A549 treated with CORT108297 at 1 μM for 4 hours (cell line): ENCODE results near the gene PLEKHA4. TPM values are rescaled to one million over a fixed set of nuclear protein-coding genes. Genes with fewer than 3 reads are reported as not detected.

Experiments
- total RNA-seq: library from RNA; stranded (reverse); fragments of 200-300 nt; extraction: Qiagen RNA extraction; gene quantifications from 5 replicates; pipeline ENCODE4 v1.2.3, GENCODE V29; 2022

The PLEKHA4 gene, protein sequence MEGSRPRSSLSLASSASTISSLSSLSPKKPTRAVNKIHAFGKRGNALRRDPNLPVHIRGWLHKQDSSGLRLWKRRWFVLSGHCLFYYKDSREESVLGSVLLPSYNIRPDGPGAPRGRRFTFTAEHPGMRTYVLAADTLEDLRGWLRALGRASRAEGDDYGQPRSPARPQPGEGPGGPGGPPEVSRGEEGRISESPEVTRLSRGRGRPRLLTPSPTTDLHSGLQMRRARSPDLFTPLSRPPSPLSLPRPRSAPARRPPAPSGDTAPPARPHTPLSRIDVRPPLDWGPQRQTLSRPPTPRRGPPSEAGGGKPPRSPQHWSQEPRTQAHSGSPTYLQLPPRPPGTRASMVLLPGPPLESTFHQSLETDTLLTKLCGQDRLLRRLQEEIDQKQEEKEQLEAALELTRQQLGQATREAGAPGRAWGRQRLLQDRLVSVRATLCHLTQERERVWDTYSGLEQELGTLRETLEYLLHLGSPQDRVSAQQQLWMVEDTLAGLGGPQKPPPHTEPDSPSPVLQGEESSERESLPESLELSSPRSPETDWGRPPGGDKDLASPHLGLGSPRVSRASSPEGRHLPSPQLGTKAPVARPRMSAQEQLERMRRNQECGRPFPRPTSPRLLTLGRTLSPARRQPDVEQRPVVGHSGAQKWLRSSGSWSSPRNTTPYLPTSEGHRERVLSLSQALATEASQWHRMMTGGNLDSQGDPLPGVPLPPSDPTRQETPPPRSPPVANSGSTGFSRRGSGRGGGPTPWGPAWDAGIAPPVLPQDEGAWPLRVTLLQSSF
- 1.7 to 2.3 TPM (median 1.9 TPM) in 5 replicates for total RNA-seq

DNA sequence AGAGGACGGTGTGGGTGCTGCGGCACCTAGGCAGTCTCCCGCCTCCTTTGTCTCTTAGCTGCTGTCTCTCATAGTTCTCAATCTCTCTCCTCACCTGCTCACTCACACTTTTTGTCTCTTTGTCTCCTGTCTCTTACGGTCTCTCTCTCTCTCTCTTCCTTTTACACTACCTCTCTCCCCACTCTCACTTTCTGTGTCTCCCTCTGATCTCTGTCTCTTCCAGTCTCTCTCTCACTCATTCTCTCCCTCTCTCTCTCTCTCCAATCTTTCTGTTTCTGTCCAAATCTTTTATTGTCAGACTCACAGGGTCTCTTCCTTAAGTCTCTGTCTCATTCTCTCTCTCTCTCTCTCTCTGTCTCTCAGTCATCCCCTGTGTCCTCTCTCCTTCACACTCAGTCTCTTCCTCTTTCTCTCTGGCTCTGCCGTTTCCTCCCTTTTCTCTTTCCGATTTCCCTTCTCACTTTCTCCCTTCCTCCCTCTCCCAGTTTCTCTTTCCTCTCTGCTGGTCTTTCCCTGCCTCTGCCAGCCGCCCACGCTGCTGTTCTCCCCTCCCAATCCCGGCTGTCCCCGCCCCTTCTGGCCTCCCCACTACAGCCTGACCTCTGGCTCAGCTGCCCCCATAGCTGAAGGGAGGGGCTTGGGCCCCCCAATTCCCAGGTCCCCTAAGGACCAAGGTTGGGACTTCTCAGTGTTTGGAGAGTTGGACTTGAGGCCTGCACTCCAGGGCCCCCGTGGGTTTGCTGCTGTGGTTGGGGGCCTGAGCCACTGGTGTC, at the start of gene PLEKHA4:
Gene PLEKHA4 (minus strand): TSS at position 504 of the 773 bp plus-strand sequence. CDS start 997 bp downstream, outside the sequence.

DNA sequence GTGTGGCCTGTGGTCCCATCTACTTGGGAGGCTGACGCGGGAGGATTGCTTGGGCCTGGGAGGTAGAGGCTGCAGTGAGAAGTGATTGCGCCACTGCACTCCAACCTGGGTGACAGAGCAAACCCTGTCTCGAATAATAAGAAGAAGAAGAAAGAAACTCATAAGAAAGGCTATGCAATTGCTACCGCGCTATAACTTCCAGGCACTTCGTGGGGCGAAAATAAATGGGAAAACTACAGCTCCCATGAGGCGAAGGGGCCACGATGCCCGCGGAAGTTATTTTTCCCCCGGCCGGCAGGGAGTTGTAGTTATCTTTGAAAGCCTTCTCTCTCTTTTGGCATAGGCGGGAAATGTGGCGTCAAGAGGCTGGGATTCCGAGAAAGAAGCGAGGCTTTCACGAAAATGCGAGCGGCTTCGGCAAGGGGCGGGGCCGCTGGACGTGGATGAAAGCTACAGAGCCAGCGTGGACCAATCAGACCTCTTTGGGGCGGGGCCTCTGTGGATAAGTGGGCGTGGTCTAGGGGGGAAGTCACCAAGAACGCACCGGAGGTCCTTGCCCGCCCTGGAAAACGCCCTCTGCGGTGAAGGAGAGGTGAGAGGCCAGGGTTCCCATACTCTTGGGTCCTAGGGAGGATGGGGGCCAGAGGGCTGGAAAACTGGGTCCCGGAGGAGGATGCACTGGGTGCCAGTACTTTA, 31.5 kb upstream of the PLEKHA4 start, which contains the start of gene NUCB1:
Gene NUCB1 (plus strand): TSS at position 532 of the 696 bp plus-strand sequence. CDS start 485 bp downstream, outside the sequence.

DNA sequence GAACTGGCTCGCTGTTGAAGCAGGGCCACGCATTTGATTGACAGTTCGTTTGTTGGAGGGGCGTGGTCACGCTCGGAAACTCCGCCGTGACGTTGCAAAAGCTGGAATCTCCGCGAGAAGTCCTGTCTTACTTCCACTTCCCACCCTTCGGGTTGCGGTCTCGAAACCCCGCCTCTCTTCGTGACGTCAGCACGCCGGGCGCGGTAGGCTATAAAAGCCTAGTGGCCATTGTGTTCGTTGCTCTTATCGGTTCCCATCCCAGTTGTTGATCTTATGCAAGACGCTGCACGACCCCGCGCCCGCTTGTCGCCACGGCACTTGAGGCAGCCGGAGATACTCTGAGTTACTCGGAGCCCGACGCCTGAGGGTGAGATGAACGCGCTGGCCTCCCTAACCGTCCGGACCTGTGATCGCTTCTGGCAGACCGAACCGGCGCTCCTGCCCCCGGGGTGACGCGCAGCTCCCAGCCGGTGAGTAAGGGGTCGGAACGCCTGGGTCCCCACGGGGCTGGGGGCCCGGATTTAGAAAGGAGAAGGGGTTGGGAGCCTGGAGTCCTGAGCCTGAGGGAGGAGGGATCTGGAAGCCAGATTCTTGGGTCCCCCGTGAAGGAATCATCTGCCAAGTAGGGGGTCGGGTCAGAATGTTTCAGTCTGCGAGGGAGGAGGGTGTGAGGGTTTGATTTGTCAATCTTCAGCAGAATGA, 3.9 kb upstream of the PLEKHA4 start, which contains the start of gene PPP1R15A:
Gene PPP1R15A (plus strand): TSS at position 240 of the 702 bp plus-strand sequence. CDS start 813 bp downstream, outside the sequence.

DNA sequence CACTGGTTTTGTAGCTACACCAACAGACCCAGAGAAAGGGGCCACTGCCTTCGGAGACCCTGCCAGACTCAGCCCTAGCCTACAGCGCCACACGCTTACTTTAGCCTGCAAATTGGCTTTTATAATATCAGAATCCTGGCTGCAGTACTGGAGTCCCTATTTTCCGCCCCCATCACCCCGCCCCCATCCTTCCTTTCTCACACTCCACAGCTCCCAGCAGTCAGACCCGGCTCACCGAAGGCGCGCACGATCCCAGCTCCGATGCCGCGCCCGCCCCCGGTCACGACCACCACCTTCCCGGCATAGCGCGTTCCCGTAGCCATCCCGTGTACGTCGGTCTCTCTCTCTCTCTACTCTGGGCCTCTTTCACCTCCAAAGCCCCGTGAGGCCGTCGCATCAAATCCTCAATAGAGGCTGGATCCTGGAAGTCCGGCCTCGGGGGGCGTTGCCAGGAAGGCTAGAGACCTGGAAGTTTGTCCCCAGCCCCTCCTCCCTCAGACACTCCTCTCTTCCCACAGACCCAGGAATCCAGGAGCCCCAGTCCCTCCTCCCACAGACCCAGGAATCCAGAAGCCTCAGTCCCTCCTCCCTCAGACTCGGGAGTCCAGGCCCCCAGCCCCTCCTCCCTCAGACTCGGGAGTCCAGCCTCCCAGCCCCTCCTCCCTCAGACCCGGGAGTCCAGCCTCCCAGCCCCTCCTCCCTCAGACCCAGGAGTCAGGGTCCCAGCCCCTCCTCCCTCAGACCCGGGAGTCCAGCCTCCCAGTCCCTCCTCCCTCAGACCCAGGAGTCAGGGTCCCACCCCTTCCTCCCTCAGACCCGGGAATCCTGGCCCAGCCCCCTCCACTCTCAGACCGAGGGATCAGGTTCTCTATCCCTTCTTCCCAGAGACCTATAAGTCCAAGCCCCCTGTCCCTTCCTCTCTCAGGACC, 32.1 kb downstream of the PLEKHA4 start, which contains the start of gene HSD17B14:
Gene HSD17B14 (minus strand): TSS at position 403 of the 929 bp plus-strand sequence. CDS start 80 bp downstream, at position 323.

Other genes with a start within 250 kb of the PLEKHA4 start
- gene RPL18, start 249.4 kb downstream of the PLEKHA4 start, total RNA-seq, result 3,152 to 3,709 TPM (median 3,369 TPM) in 5 replicates
- gene SPHK2, start 249.1 kb downstream of the PLEKHA4 start, total RNA-seq, result 11.7 to 18.9 TPM (median 16.8 TPM) in 5 replicates
- gene DBP, start 231.2 kb downstream of the PLEKHA4 start, total RNA-seq, result 1.8 to 2.8 TPM (median 2.6 TPM) in 5 replicates
- 9.4 to 11.1 TPM (median 11.0 TPM) in 5 replicates for gene CA11, start 222.4 kb downstream of the PLEKHA4 start, total RNA-seq
- gene NTN5, start 195.6 kb downstream of the PLEKHA4 start, total RNA-seq, result 0.17 to 0.30 TPM (median 0.28 TPM) in 4 of 5 replicates, not detected in the other
- gene FUT2, start 172.6 kb downstream of the PLEKHA4 start, total RNA-seq, result not detected in 5 replicates
- 0.47 to 0.76 TPM (median 0.61 TPM) in 5 replicates for gene MAMSTR, start 148.9 kb downstream of the PLEKHA4 start, total RNA-seq
- 0.32 to 0.65 TPM (median 0.57 TPM) in 5 replicates for gene RASIP1, start 128.0 kb downstream of the PLEKHA4 start, total RNA-seq
- not detected in 5 replicates for gene IZUMO1, start 121.7 kb downstream of the PLEKHA4 start, total RNA-seq
- gene FUT1, start 116.0 kb downstream of the PLEKHA4 start, total RNA-seq, result 0.05 to 0.14 TPM (median 0.06 TPM) in 5 replicates
- gene FGF21, start 113.1 kb downstream of the PLEKHA4 start, total RNA-seq, result not detected in 5 replicates
- gene BCAT2, start 57.6 kb downstream of the PLEKHA4 start, total RNA-seq, result 52.3 to 64.2 TPM (median 60.2 TPM) in 5 replicates
- 12.0 to 18.1 TPM (median 15.2 TPM) in 5 replicates for gene HSD17B14, start 32.1 kb downstream of the PLEKHA4 start, total RNA-seq
- gene PPP1R15A, start 3.8 kb upstream of the PLEKHA4 start, total RNA-seq, result 82.7 to 145 TPM (median 110 TPM) in 5 replicates
- not detected in 5 replicates for gene TULP2, start 30.1 kb upstream of the PLEKHA4 start, total RNA-seq
- gene NUCB1, start 31.7 kb upstream of the PLEKHA4 start, total RNA-seq, result 199 to 226 TPM (median 220 TPM) in 5 replicates
- 1.3 to 1.7 TPM (median 1.5 TPM) in 5 replicates for gene DHDH, start 65.1 kb upstream of the PLEKHA4 start, total RNA-seq
- 293 to 394 TPM (median 360 TPM) in 5 replicates for gene BAX, start 86.3 kb upstream of the PLEKHA4 start, total RNA-seq
- gene FTL, start 96.7 kb upstream of the PLEKHA4 start, total RNA-seq, result 17,379 to 25,407 TPM (median 19,575 TPM) in 5 replicates
- 19.0 to 21.9 TPM (median 19.6 TPM) in 5 replicates for gene GYS1, start 124.7 kb upstream of the PLEKHA4 start, total RNA-seq
- 223 to 246 TPM (median 237 TPM) in 5 replicates for gene RUVBL2, start 125.3 kb upstream of the PLEKHA4 start, total RNA-seq
- not detected in 5 replicates for gene LHB, start 148.5 kb upstream of the PLEKHA4 start, total RNA-seq
- 0.20 to 0.42 TPM in 2 of 5 replicates, not detected in the others for gene CGB3, start 155.7 kb upstream of the PLEKHA4 start, total RNA-seq
- gene CGB2, start 163.3 kb upstream of the PLEKHA4 start, total RNA-seq, result 0.33 to 0.71 TPM (median 0.35 TPM) in 4 of 5 replicates, not detected in the other
- gene CGB1, start 168.3 kb upstream of the PLEKHA4 start, total RNA-seq, result 0.13 to 1.3 TPM (median 0.20 TPM) in 3 of 5 replicates, not detected in the others
- gene CGB5, start 175.2 kb upstream of the PLEKHA4 start, total RNA-seq, result 0.60 to 1.9 TPM (median 0.88 TPM) in 5 replicates
- 2.9 to 5.0 TPM (median 4.8 TPM) in 5 replicates for gene CGB8, start 180.5 kb upstream of the PLEKHA4 start, total RNA-seq
- gene CGB7, start 189.1 kb upstream of the PLEKHA4 start, total RNA-seq, result 0.40 to 0.86 TPM (median 0.59 TPM) in 5 replicates
- gene NTF4, start 196.2 kb upstream of the PLEKHA4 start, total RNA-seq, result 0.46 to 0.58 TPM (median 0.51 TPM) in 5 replicates
- 0.02 TPM in 1 of 5 replicates, not detected in the others for gene KCNA7, start 204.1 kb upstream of the PLEKHA4 start, total RNA-seq
- gene SNRNP70, start 216.8 kb upstream of the PLEKHA4 start, total RNA-seq, result 298 to 347 TPM (median 346 TPM) in 5 replicates
- 3.8 to 8.2 TPM (median 6.6 TPM) in 5 replicates for gene LIN7B, start 245.8 kb upstream of the PLEKHA4 start, total RNA-seq